H1 (cell line): Measurements from ENCODE around the gene MAP2K7. TPM values are rescaled to one million over a fixed set of nuclear protein-coding genes. Genes with fewer than 3 reads are reported as not detected.

Experiments used
- BCL11A ChIP-seq, 2 experiments: IDR thresholded peaks; one replicate each; pipeline ENCODE4 v1.6.1; 2011; ENCODE audit warnings: low read depth in 2 of 2, low read length in 2 of 2, mild to moderate bottlenecking in 2 of 2
- JUND ChIP-seq: IDR thresholded peaks from 2 replicates; pipeline ENCODE4 v1.6.1; 2011; ENCODE audit warnings: mild to moderate bottlenecking, improper control_type of control experiment, low read length
- RXRA ChIP-seq: IDR thresholded peaks from 2 replicates; pipeline ENCODE4 v1.6.1; 2011; ENCODE audit warnings: low read depth, mild to moderate bottlenecking, low read length, moderate library complexity; ENCODE audit not compliant: insufficient read depth
- TCF12 ChIP-seq: IDR thresholded peaks from 2 replicates; pipeline ENCODE4 v1.6.1; 2011; ENCODE audit warnings: low read depth, mild to moderate bottlenecking, low read length
- TEAD4 ChIP-seq: IDR thresholded peaks from 2 replicates; pipeline ENCODE4 v1.6.1; 2012; ENCODE audit warnings: low read depth, low read length, inconsistent platforms, mixed read lengths
- polyA plus RNA-seq, 7 experiments: library from polyadenylated mRNA; depleted of rRNA in 3 of 7; stranded (reverse) in 5 of 7; unstranded in 2 of 7; fragments of >200 nt in 5 of 7; fragments of 200-250 nt in 2 of 7; gene quantifications; 1 replicate in 5 of 7; 2 replicates in 1 of 7; 4 replicates in 1 of 7; pipeline versions ENCODE4 v1.2.1 to v1.2.3, GENCODE V29; 2011 to 2013; ENCODE audit warnings: missing spikeins in 2 of 7, mixed read lengths in 2 of 7
- total RNA-seq: library from RNA; stranded (reverse); fragmentation: NEBNext Ultra II Directional; extraction: Animal tissue kit (Norgen Biotek cat#: 25700); gene quantifications from 2 replicates; pipeline ENCODE4 v1.2.1, GENCODE V29; 2021

The MAP2K7 gene
- total and polyA plus RNA-seq, 2 of the 8 experiments (the other 6 are each of a cell fraction or from before 2014, with no cell fraction given) = 8.9 to 38.3 TPM

DNA sequence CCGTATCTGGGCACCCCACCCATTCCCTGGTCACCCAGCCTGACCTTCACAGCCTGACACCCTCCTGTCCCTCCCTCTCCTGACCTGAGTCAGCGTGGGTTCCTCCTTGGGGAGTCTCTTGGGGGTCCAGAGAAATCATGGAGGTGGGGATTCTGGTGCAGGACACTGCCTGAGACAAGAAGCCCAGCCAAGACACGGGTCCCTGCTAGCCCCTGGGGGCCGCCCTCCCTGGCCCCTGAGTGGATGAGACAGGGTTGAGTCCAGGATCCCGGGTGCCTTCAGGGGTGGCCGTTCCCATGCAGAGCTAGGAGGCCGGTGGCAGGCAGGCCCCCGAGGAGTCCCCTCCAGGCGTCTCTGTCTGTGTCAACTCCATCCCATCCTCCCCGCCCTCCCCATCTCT lies 1.6 kb downstream of the MAP2K7 start (continued):
- no peak for TF ChIP-seq RXRA
- TF ChIP-seq TCF12 = no peak
- no peak for TF ChIP-seq BCL11A (IDR thresholded peaks at IDR 0.05; ENCODE audit: low read depth in 2 of 2, low read length in 2 of 2)
- no peak for TF ChIP-seq TEAD4
- TF ChIP-seq JUND = no peak
